ENCODE results near the gene EVA1B.
A peak's percentile ranks its signal among the peaks of the same experiment; 100 is the strongest.

EVA1B gene

DNA sequence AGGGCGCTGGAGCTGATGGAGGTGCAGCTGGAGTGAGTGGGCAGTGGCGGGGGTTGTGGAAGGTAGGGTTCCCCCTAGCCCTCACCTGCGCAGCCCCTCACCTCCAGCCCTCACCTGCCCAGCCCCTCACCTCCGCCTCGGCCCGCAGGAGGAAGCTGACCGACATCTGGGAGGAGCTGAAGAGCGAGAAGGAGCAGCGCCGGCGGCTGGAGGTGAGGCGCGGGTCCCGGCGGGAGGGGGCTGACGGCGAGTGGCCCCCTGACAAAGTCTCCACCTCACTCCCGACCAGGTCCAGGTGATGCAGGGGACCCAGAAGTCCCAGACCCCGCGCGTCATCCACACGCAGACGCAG, 2.7 kb downstream of the EVA1B start:
- DNase-seq: no peak

DNA sequence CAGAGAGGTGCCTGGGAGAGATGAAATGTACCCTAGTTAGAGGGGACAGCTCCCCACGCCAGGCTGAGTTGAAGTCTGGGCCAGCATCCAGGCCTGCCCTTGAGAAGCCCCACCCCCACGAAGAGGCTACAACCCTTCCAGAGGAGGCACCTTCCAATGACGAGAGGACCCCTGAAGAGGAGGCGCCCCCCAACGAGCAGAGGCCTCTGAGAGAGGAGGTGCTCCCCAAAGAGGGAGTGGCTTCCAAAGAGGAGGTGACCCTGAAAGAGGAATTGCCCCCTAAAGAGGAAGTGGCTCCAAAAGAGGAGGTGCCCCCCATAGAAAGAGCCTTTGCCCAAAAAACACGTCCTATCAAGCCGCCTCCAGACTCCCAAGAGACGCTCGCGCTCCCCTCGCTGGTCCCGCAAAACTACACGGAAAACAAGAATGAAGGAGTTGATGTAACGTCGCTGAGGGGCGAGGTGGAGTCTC, 3.1 kb downstream of the EVA1B start:
- no peak for DNase-seq

DNA sequence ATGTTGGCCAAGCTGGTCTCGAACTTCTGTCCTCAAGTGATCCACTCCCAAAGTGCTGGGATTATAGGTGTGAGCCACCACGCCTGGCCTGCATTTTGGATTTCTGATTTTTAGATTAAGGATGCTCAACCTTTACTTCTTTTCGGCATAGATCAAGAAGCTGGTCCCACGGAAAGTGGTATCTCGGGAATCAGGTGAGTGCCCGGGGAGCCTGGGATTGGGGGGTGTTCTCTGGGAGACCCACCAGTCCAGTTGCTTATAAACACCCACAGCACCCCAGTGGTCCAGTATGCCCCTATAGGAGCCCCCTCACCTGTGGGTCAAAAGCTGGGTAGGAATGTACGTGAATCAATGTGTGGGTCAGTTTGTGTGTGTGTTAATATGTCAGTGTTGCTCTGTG, 14.0 kb downstream of the EVA1B start:
- no peak for DNase-seq

DNA sequence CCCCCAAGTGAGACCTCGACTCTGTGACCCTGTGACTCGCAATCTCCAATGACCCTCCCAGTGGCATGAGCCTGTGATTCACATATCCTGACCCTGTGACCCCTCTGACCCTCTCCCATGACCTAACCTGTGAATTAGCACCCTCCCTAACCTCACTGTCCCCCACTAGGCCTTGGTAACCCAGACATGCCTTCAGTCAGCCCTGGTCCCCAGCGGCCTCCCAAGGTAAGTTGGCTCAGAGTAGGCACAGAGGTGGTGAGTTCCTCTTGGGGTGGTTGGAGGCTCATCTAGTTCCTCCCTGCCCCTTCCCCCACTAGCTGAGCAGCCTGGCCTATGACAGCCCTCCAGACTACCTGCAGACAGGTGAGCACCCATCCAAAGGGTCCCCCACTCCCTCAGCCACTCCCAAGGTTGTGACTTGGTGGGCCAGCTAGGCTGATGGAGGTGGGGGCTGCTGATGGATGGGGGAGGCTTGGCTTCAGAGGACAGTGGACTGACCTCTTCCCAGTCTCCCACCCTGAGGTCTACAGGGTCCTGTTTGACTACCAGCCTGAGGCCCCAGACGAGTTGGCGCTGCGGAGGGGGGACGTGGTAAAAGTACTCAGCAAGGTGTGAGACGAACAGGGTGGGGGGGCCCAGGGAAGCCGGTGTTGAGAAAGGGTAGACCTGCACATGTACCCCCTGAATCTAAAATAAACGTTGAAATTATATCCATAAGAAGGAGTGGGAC, 15.7 kb downstream of the EVA1B start:
- DNase-seq: no peak

DNA sequence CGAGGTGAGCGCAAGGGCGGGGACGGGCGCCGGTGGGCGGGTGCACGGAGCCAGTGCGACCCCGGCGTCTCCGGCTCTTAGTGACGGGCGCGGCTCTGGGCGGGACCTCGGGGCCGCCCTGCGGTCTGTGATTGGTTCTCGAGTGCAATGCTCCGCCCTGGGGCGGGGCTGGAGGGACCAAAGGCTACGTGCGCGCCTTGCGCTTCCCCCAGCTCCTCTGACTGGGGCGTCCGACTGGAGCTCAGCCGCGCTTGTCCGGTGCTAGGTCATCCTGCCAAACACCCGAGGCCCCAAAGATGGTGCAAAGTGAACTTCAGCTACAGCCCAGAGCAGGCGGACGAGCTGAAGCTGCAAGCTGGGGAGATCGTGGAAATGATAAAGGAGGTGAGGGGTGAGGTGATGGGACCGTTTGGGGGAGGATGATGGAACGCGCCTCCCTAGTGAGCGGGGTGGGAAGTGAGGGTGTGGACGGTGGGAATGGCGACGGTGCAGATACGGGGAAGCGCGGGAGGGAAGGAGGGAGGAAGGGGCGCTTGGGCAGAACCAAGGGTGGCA, 16.5 kb downstream of the EVA1B start:
- DNase-seq: peak in 54 of 56 donors; percentile 29 to 93 (median 77)

DNA sequence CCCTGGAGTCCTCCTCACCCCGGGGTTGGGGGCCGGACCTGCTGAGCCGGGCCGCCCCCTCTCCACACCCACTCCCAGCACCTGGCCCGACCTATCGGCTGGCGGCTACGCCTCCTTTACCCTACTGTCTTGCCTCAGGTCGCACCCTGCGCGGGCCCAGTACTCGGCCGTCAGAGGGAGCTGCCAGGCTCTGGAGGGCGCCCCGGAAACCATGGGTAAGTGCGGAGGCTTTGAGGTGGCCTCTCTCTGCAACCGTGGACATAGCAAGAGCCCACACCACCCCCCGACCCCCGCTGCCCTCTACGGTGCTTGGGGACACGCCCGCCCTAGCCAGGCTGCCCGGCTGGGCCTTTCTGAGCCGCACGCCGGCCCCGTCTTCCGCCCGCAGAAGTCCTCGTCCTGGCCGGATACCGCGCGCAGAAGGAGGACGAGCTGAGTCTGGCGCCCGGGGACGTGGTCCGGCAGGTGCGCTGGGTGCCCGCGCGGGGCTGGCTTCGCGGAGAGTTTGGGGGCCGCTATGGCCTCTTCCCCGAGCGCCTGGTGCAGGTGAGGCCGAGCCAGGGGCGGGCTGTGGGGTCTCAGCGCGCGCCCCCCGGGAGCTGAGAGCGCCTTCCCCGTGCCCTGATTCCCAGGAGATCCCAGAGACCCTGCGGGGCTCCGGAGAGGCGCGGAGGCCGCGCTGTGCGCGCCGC, 17.1 kb downstream of the EVA1B start, which contains the start of gene SH3D21:
SH3D21 (plus strand) TSS at position 159 of the 692 bp plus-strand sequence; CDS start at position 212, 53 bp downstream.
- DNase-seq: peak in 2 of 56 donors; percentile 20 to 22

DNA sequence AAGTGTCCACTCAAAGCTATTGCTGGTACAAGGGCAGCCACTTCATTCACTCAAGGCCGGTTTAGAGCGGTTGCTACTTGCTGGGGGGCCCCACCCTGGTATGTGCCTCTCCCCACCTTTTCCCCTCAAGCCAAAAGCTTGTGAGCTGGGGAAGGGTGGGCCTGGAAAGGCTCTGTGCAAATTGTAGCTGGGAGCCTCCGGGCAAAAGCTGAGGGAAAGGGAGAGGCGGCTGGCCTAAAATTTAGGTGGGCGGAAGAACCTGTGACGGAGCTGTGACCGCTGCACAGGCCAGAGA, 17.6 kb downstream of the EVA1B start:
- no peak for DNase-seq

DNA sequence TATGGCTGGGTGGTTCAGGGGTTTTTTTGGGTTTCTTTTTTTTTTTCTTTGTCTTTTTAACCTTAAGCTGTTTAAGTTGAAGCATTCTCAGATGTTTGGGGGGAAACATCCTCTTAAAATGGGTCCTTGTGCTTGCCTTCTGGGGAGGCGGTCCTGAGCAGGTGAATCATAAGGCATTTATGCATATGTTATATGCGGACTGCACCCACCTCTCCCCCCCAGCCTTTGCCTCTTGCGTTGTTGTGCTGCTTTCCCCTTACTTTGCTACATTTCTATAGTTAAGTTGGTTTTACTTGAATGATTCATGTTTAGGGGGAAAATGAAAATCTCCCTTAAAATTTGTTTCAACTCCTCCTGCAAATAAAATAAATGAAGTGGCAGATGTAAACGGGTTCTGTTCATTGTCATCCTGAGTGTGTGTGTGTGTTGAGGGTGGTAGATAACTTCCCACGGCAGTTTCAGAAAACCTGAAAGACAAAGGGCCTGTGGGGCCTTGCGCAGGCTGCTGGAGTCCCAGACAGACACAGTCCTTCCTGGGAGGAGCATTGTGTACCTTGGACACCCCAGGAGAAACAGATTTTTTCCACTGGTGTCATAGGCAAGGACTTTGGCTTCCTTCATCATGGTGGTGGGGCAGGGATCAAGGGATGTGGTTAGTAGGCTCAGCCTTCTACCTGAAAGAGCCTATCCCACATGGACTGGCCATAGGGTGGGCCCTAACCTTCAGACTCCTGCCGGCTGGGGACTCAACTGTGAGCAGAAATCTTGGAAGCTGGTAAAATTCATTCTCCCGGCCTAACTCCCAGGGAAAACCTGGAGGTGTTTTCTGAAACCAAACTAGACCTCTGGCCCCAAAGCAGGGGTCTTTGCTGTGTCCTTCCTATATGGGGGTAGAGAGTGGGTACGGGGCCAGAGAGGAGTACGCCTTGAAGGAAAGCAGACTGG, 18.2 kb downstream of the EVA1B start:
- no peak for DNase-seq

DNA sequence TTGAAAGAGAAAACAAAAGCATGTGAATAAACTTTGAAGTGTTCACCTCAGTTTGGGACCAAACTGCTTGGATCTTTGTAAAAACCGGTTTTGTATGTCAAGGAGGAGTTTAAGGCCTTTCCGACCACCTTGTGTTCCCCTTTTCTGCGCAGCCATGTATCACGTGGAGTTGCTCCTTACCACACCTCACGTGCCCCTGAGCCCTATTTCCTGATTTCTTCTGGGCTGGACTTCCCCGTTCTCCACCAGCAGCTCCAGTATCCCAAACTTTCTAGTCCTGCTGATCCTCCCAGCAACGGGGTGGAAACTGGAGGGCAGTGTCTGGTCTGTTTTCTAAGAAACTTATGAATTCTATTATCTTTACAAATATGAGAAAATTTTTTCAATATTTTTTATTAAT, 18.9 kb downstream of the EVA1B start:
- peak in 1 of 56 donors; percentile 5 for DNase-seq

DNA sequence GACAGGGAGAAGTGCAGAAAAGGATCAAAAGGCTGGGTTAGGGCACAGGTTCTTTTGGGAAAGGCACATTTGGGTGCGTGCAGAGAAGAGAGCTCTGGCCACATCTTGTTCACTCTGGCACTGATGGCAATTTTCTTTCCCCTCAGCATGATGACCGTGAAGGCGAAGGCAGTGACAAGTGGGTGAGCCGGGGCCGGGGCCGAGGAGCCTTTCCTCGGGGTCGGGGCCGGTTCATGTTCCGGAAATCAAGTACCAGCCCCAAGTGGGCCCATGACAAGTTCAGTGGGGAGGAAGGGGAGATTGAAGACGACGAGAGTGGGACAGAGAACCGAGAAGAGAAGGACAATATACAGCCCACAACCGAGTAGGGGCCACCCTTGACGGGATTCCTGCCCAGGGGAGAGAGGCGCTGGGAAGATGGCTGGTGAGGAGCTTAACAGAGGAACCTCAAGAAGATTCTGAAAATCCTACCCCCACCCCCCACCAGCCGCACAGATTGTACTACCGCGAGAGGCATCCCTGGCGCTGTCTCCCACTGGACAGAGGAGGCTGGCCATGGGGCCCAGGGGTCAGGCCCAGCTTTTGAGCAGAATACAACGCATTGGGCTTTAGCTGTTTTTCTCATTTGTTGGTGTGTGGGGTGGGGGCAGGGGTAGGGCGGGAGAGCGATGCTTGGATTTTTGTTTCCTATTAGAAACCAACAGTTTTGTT, 19.6 kb downstream of the EVA1B start:
- no peak for DNase-seq

DNA sequence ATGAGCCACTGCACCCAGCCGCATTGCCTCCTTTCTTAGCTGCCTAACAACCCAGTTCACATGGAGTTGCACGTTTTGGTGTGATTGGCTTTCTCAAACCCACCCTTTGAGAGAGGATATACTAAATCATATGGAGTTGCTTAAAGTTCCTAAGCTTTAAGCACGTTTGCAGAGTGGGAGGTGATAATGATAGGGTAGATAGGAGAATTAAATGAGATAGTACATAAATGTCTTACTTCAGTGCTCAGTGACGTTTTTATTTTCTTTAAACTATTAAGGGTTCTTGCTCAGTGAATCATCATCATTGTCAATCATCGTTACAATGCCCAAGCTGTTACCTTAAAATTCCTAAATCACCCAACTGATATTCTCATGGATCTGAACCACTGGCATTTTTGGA, 20.2 kb downstream of the EVA1B start:
- DNase-seq: no peak

DNA sequence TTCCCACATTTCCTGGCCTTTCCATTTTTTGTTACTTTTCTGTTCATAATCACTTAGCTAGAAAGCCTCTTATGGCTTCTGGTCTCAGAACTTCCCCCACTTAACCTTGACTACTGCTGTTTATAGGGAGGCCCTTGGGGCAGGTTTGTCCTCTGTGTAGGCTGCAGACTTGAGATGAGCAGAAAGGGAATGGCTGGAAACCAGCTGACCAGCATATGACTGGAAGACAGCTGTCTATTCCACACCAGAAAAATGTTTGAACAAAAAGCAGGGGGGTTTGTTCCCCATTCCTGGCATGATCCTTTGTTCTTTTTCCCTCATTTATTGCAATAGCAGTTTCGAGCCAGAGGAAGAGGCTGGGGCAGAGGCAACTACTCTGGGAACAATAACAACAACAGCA, 22.2 kb downstream of the EVA1B start:
- peak in 1 of 56 donors; percentile 10 for DNase-seq

DNA sequence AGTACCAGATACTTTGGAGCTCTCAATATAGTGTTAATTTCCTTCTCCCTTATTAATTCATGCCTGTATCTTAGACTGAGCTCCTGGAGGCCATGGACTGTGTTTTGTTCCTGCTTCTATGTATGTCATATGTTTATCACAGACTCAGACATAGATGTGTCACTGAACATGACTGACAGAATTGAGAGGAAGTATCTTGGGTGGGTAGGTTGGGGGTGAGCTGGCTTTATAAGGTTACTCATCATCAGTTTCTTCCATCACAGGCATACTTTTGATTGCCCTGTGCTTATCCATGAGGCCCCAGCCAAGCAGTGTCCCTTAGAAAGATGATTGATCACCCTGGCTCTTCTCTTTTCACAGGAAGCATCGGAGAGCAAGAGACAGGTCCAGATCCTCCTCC, 22.9 kb downstream of the EVA1B start:
- DNase-seq: no peak

DNA sequence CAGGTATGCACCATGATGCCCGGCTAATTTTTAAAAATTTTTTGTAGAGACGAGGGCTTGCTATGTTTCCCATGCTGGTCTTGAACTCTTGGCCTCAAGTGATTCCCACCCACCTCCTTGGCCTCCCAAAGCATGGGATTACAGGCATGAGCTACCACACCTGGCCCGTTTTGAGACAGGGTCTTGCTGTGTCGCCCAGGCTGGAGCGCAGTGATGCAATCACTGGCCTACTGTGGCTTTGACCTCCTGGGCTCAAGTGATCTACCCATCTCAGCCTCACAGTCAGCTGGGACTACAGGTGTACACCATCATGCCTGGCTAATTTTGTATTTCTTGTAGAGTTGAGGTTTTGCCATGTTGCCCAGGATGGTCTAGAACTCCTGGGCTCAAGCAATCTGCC, 24.8 kb downstream of the EVA1B start:
- no peak for DNase-seq

DNA sequence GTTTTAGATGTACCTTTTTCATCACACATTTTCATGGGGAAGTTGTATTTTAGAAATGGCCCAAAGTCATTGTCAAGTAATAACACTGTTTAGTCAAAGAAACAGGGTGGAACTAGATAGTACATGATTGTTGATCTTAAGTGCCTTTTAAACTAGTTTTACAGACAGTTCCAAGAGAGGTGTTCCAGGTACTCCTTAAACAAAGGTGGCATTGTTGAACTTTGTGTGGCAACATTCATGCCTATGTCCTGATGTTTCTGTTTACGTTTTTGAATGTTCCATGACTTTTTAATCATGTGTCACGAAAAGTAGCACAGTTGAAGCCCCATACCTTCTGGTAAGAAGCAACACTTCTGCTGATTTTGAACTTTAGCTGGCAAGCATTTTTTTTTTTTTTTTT, 26.4 kb downstream of the EVA1B start:
- DNase-seq: no peak

DNA sequence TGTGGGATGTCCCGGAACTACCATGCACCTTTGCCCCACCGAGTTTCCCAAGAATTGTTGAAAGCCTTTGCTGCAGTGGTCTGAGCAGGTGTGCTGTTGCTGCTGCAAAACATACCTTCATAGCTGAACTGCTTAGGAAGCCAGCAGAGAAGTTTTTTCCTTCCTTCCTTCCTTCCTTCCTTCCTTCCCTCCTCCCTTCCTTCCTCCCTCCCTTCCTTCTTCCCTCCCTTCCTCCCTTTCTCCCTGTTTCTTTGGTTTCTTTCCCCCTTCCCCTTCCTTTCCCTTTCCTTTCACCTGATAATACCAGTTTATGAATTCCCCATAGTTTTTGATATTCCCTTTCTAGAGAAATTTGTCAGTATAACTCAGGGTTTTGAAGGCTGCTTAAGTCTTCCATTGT, 28.1 kb downstream of the EVA1B start:
- DNase-seq: no peak

DNA sequence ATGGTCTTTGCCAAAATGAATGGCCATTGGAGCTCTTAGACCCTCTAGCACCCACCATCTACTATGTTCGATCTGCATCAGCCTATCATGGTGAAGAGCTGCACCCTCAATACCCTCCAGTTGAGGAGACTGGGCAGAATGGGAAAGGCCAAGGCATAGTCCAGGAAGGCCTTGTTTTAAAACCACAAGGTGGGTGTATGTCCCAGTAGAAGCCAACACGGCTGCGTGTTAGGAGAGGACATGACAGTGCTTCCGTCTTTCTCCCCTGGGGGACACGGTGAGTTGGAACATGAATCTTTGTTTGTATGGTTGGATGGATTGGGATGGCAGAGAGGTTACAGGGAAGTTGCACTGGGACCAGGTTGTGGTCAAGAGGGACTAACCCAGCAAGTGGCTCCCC, 35.9 kb downstream of the EVA1B start:
- DNase-seq: no peak

DNA sequence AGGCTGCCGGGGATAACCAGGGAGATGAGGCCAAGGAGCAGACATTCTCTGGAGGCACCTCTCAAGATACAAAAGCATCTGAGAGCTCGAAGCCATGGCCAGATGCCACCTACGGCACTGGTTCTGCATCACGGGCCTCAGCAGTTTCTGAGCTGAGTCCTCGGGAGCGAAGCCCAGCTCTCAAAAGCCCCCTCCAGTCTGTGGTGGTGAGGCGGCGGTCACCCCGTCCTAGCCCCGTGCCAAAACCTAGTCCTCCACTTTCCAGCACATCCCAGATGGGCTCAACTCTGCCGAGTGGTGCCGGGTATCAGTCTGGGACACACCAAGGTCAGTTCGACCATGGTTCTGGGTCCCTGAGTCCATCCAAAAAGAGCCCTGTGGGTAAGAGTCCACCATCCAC, 36.6 kb downstream of the EVA1B start:
- no peak for DNase-seq

DNA sequence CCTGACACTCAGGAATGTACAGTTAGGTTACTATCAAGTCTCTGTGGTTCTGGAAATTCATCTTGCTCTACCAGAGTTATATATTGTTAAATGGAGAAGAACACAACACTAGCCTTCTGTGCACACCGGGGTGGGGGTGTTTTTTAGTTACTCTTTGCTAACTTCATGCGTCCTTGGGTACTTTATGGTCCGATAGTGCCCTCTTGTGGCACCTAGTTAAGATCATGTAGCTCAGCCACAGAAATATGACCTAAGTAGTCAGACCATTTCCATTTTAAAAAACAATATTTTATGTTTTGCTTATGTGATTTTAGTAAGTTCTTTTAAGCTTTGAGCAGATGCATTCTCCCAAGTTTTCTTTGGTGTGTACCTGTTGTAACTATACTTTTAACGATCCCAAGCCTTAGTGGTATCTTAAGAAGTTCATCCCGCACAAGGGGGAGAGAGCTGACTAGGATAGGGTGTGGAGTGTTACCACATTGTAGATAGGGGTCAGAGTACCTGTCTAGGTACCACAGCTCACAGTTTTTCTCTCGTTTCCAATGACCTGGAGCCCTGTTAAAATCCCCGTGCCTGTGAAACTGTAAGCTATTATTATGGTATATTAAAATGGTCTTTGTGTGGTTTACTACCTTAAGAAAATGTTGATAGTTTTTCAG, 37.9 kb downstream of the EVA1B start:
- DNase-seq: peak in 29 of 56 donors; percentile 3 to 75 (median 25)

DNA sequence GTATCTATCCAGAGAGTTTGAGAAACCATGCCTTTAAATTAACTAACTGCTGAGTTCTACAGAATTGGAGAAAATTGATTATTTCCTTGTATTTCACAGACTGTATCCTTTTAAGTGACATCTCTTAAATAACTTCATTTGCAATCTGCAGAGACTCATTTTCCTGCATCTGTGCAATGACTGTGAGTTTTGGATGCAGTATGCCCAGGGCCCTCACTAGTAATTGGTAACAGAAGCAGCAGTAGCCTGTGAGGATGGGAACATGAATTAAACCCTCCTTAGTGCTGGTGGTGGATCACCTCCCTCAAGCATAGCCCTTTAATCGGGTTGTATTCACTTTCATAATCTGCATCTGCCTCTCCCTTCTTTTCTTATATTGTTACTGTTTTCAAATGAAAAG, 38.9 kb downstream of the EVA1B start:
- no peak for DNase-seq

DNA sequence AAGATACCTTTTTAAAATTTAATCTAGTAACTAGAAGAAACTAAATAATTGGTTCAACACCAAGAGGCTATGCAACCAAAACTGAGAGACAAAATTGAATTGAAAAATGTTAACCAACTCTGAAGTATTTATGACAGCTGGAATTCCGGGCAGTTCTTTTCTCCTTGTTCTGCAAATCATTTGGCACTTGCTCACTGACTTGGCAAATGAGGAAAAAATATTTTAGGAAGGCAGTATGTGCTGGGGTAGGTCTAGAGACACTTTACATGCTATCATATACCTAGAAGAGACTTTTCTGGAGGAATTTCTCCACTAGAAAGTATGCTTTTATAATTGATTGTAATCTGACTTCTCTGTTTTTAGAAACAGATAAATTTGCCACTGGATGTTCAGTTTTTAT, 39.4 kb downstream of the EVA1B start:
- no peak for DNase-seq
